CD14-positive monocyte (primary cell): ENCODE results near the gene DPF3. TPM values are rescaled to one million over a fixed set of nuclear protein-coding genes. Genes with fewer than 3 reads are reported as not detected.

Source experiments
- DNase-seq, 3 donors: peaks; one replicate each; pipeline ENCODE4 v3.0.0-alpha.2; 2011 to 2022
- H2AFZ ChIP-seq: 2 replicates; pipeline ENCODE4 v1.6.0; 2012; ENCODE audit warnings: mild to moderate bottlenecking, low read depth, low read length, inconsistent platforms; ENCODE audit not compliant: insufficient read depth, poor library complexity, severe bottlenecking
- H3K27ac ChIP-seq, 2 donors: 1 replicate in 1 of 2; 2 replicates in 1 of 2; pipeline ENCODE4 v1.5.1; 2012 to 2013; ENCODE audit warnings: low read length in 2 of 2, control low read depth in 1 of 2, inconsistent platforms in 1 of 2, low read depth in 1 of 2, mild to moderate bottlenecking in 1 of 2
- H3K27me3 ChIP-seq, 2 donors: one replicate each; pipeline versions ENCODE4 v1.6.0 to v1.6.1; 2011 to 2013; ENCODE audit warnings: low read length in 2 of 2; ENCODE audit not compliant: control insufficient read depth in 2 of 2, insufficient read depth in 2 of 2
- H3K36me3 ChIP-seq, 2 donors: replicated peaks in 1 of 2; 1 replicate in 1 of 2; 2 replicates in 1 of 2; pipeline versions ENCODE4 v1.5.1 to v1.6.1; 2012 to 2013; ENCODE audit warnings: low read length in 2 of 2, control low read depth in 1 of 2, inconsistent platforms in 1 of 2, mild to moderate bottlenecking in 1 of 2; ENCODE audit not compliant: insufficient read depth in 2 of 2, control insufficient read depth in 1 of 2
- H3K4me1 ChIP-seq, 2 donors: 1 replicate in 1 of 2; 2 replicates in 1 of 2; pipeline versions ENCODE4 v1.5.1 to v1.6.1; 2012 to 2013; ENCODE audit warnings: low read length in 2 of 2, control low read depth in 1 of 2, inconsistent platforms in 1 of 2, mild to moderate bottlenecking in 1 of 2, moderate library complexity in 1 of 2; ENCODE audit not compliant: insufficient read depth in 2 of 2, control insufficient read depth in 1 of 2
- H3K4me2 ChIP-seq: replicated peaks from 2 replicates; pipeline ENCODE3; 2012; ENCODE audit warnings: low read length, moderate library complexity, mild to moderate bottlenecking; ENCODE audit not compliant: poor library complexity, severe bottlenecking; ENCODE audit errors: extremely low read depth
- H3K4me3 ChIP-seq, 3 experiments: fragments of 200-600 bp in 1 of 3; sonication (generic) in 1 of 3; replicated peaks in 1 of 3; 1 replicate in 2 of 3; 2 replicates in 1 of 3; pipeline ENCODE4 v1.5.1; 2011 to 2013; ENCODE audit warnings: low read length in 3 of 3, mild to moderate bottlenecking in 3 of 3, control low read depth in 2 of 3, low read depth in 2 of 3, inconsistent platforms in 1 of 3, moderate library complexity in 1 of 3
- H3K79me2 ChIP-seq: 2 replicates; pipeline ENCODE4 v1.6.0; 2012; ENCODE audit warnings: mild to moderate bottlenecking, control low read depth, inconsistent platforms, low read length, moderate library complexity; ENCODE audit not compliant: insufficient read depth
- H3K9ac ChIP-seq: 2 replicates; pipeline ENCODE4 v1.6.0; 2017; ENCODE audit warnings: low read length, mild to moderate bottlenecking; ENCODE audit not compliant: insufficient read depth, poor library complexity, severe bottlenecking
- H3K9me3 ChIP-seq, 2 donors: replicated peaks in 1 of 2; 1 replicate in 1 of 2; 2 replicates in 1 of 2; pipeline versions ENCODE4 v1.5.1 to v1.6.1; 2012 to 2013; ENCODE audit warnings: low read length in 2 of 2, control low read depth in 1 of 2; ENCODE audit not compliant: control insufficient read depth in 1 of 2, insufficient read depth in 1 of 2
- H4K20me1 ChIP-seq: 2 replicates; pipeline ENCODE4 v1.6.0; 2012; ENCODE audit warnings: mild to moderate bottlenecking, low read length, control low read depth, moderate library complexity; ENCODE audit not compliant: insufficient read depth
- H3K27ac Mint-ChIP-seq, 7 donors: one replicate each; pipeline ENCODE4 v1.8.0; 2020; ENCODE audit warnings: mild to moderate bottlenecking in 7 of 7, mixed read lengths in 7 of 7, moderate library complexity in 6 of 7, inconsistent platforms in 2 of 7
- H3K27me3 Mint-ChIP-seq, 3 donors: one replicate each; pipeline ENCODE4 v1.8.0; 2021 to 2022; ENCODE audit warnings: low read depth in 3 of 3, mild to moderate bottlenecking in 3 of 3, mixed read lengths in 3 of 3, moderate library complexity in 3 of 3, inconsistent platforms in 1 of 3
- H3K36me3 Mint-ChIP-seq, 2 donors: one replicate each; pipeline ENCODE4 v1.8.0; 2020; ENCODE audit warnings: mixed read lengths in 2 of 2, inconsistent platforms in 1 of 2, mild to moderate bottlenecking in 1 of 2
- H3K4me1 Mint-ChIP-seq: one replicate; pipeline ENCODE4 v1.8.0; 2020; ENCODE audit warnings: mild to moderate bottlenecking, mixed read lengths
- H3K4me3 Mint-ChIP-seq, 2 donors: one replicate each; pipeline ENCODE4 v1.8.0; 2020; ENCODE audit warnings: mild to moderate bottlenecking in 2 of 2, mixed read lengths in 2 of 2, moderate library complexity in 1 of 2
- H3K9me3 Mint-ChIP-seq, 7 donors: one replicate each; pipeline ENCODE4 v1.8.0; 2020 to 2022; ENCODE audit warnings: mixed read lengths in 7 of 7, mild to moderate bottlenecking in 6 of 7, moderate library complexity in 6 of 7, inconsistent platforms in 2 of 7
- WGBS: methylation state at CpG from one replicate; pipeline ENCODE4 v1.1.5; 2013; ENCODE audit warnings: missing lambda C conversion rate; ENCODE audit not compliant: insufficient coverage; 5-methylcytosine and 5-hydroxymethylcytosine counted together
- intact Hi-C, 2 donors: fragments of 100-400 bp; cut with micrococcal nuclease; formaldehyde crosslinking; loops; one replicate each; pipeline versions ENCODE4 v1.15.0 to v1.15.1; 2023
- polyA plus RNA-seq, 3 donors: library from polyadenylated mRNA; depleted of rRNA in 1 of 3; unstranded in 2 of 3; stranded (reverse) in 1 of 3; fragments of 300-500 nt in 2 of 3; fragments of >200 nt in 1 of 3; fragmentation: Illumina TruSeq in 2 of 3; gene quantifications; 1 replicate in 2 of 3; 2 replicates in 1 of 3; pipeline ENCODE4 v1.2.3, GENCODE V29; 2012 to 2021
- TF ChIP-seq, protein P1 (sequence below): fragments of 200-600 bp; IDR thresholded peaks from one replicate; pipeline ENCODE4 v1.8.0; 2022; ENCODE audit warnings: antibody characterized with exemption, mild to moderate bottlenecking

The DPF3 gene
- polyA plus RNA-seq, 3 donors, result 0.33 to 0.39 TPM; not detected in 1

DNA sequence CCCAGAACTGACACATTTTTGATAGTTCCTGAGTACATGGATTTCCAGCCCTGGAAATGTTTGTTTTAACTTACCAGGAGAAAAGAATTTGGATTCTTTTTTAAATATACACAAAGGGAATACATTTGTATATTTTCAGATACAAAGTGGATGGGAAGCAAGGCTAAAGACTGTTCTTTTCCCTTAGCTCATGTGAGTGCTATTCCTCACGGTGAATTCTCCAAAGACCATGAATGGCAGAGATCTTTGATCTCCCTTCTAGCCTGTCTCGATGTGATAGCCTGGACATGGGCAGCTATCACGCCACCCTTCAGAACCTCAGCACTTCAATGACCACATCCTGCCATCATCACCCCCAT, 91.3 kb downstream of the DPF3 start:
- Mint-ChIP-seq H3K27ac (no peak overlapping the region), H3K36me3 (no peaks in the 10 kb centered on the region), H3K9me3 (peaks cover 0 to 5% (median 2%) of the 10 kb centered on the region in 7 donors), H3K27me3 (peaks cover 2 to 4% (median 3%) of the 10 kb centered on the region in 3 donors), H3K4me3 (no peak overlapping the region), H3K4me1 (no peaks in the 10 kb centered on the region)
- no peak overlapping the region for H2AFZ ChIP-seq
- no peaks in the 10 kb centered on the region for H3K79me2 ChIP-seq
- 76% methylated on average over 3 of the region's 3 CpGs for WGBS
- no peak overlapping the region for H3K27ac ChIP-seq
- no peaks in the 10 kb centered on the region for H3K9me3 ChIP-seq
- H3K9ac ChIP-seq, result no peak overlapping the region
- H3K4me3 ChIP-seq, result no peak overlapping the region
- H3K4me2 ChIP-seq, result no peak overlapping the region
- TF ChIP-seq, protein P1, sequence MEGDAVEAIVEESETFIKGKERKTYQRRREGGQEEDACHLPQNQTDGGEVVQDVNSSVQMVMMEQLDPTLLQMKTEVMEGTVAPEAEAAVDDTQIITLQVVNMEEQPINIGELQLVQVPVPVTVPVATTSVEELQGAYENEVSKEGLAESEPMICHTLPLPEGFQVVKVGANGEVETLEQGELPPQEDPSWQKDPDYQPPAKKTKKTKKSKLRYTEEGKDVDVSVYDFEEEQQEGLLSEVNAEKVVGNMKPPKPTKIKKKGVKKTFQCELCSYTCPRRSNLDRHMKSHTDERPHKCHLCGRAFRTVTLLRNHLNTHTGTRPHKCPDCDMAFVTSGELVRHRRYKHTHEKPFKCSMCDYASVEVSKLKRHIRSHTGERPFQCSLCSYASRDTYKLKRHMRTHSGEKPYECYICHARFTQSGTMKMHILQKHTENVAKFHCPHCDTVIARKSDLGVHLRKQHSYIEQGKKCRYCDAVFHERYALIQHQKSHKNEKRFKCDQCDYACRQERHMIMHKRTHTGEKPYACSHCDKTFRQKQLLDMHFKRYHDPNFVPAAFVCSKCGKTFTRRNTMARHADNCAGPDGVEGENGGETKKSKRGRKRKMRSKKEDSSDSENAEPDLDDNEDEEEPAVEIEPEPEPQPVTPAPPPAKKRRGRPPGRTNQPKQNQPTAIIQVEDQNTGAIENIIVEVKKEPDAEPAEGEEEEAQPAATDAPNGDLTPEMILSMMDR, result no peak
- no peaks in the 10 kb centered on the region for H3K27me3 ChIP-seq
- H3K4me1 ChIP-seq, result no peaks in the 10 kb centered on the region
- no peak for DNase-seq
- no peaks in the 10 kb centered on the region for H3K36me3 ChIP-seq
- intact Hi-C loops, result no loop called here
- no peaks in the 10 kb centered on the region for H4K20me1 ChIP-seq

DNA sequence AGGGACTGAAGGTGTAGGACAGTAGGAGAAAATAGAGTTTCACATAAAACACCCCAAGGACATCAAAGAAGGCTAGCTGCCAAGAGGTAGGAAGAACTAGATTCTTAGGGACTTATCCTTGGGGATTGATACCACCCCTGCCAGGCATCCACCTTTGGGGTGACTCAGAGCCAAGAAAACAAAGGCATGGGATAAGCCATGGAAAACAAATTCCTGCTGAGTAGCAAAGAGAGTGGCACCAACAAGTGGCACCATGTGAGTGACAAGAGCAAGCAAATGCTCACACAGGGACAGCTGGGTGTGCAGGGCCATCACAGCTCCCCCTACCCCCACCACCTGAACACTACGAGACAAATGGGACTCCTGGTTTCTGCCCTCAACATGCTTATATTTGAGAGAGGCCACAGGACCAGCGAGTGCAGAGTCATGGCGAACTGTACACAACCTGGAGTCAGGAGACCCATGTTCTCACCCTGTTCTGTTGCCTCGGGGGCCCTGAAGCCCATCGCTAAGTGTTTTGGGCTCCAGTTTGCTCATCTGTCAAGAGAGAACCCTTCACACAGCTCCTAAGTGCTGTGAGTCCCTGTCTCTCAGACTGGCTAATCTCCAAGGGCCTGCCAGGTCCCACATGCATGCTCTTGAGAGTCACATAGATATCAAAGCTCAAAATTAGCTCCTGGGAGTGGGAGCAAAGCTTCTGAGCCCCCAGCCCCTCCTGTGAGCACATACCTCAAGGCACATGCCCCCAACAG, 91.9 kb downstream of the DPF3 start:
- H3K4me2 ChIP-seq, result no peak overlapping the region
- intact Hi-C loops, result no loop called here
- no peaks in the 10 kb centered on the region for H3K27me3 ChIP-seq

More for the DNA sequence above, 91.9 kb downstream of the DPF3 start:
- no peak overlapping the region for H3K27ac Mint-ChIP-seq
- peaks cover 2 to 4% (median 3%) of the 10 kb centered on the region in 3 donors for H3K27me3 Mint-ChIP-seq
- DNase-seq, result no peak
- no peaks in the 10 kb centered on the region for H3K9me3 ChIP-seq
- H3K27ac ChIP-seq, result no peak overlapping the region
- WGBS, result 94% methylated on average over 5 of the region's 5 CpGs
- no peaks in the 10 kb centered on the region for H3K36me3 Mint-ChIP-seq
- no peak overlapping the region for H2AFZ ChIP-seq
- no peak overlapping the region for H3K4me3 Mint-ChIP-seq
- no peaks in the 10 kb centered on the region for H4K20me1 ChIP-seq
- H3K9ac ChIP-seq, result no peak overlapping the region
- H3K4me3 ChIP-seq, result no peak overlapping the region
- TF ChIP-seq, protein P1, result no peak
- no peaks in the 10 kb centered on the region for H3K4me1 ChIP-seq
- no peaks in the 10 kb centered on the region for H3K79me2 ChIP-seq
- H3K36me3 ChIP-seq, result no peaks in the 10 kb centered on the region
- H3K4me1 Mint-ChIP-seq, result no peaks in the 10 kb centered on the region
- H3K9me3 Mint-ChIP-seq, result peaks cover 0 to 5% (median 2%) of the 10 kb centered on the region in 7 donors
